Nephron progenitor cell (in vitro differentiated cells): ENCODE measurements around the gene CA10.

Experiments
- DNase-seq: peaks from one replicate; pipeline ENCODE4 v3.0.0; 2021
- H3K27ac Mint-ChIP-seq: 2 replicates; pipeline ENCODE4 v1.8.0; 2021; ENCODE audit warnings: mild to moderate bottlenecking, moderate library complexity, mixed read lengths
- H3K27me3 Mint-ChIP-seq: 2 replicates; pipeline ENCODE4 v1.8.0; 2021; ENCODE audit warnings: mild to moderate bottlenecking, low read depth, mixed read lengths; ENCODE audit not compliant: poor library complexity
- H3K36me3 Mint-ChIP-seq: 2 replicates; pipeline ENCODE4 v1.8.0; 2021; ENCODE audit warnings: low read depth, mixed read lengths
- H3K4me1 Mint-ChIP-seq: 2 replicates; pipeline ENCODE4 v1.8.0; 2021; ENCODE audit warnings: mixed read lengths
- H3K4me3 Mint-ChIP-seq: 2 replicates; pipeline ENCODE4 v1.8.0; 2021; ENCODE audit warnings: mild to moderate bottlenecking, moderate library complexity, mixed read lengths
- H3K9me3 Mint-ChIP-seq: 2 replicates; pipeline ENCODE4 v1.8.0; 2021; ENCODE audit warnings: mild to moderate bottlenecking, moderate library complexity, mixed read lengths
- TF ChIP-seq, protein P1 (sequence below): fragments of 200-600 bp; sonication (generic); IDR thresholded peaks from 2 replicates; pipeline ENCODE4 v1.5.0; 2021; ENCODE audit warnings: antibody characterized with exemption

The CA10 gene

GRCh38 chr17:51612692-51613091 lies 545.8 kb downstream of the CA10 start:
- Mint-ChIP-seq H3K36me3 (no peaks in the 10 kb centered on the region), H3K27ac (peak overlapping the region; percentile 57), H3K4me1 (peaks cover 10% of the 10 kb centered on the region)

DNA sequence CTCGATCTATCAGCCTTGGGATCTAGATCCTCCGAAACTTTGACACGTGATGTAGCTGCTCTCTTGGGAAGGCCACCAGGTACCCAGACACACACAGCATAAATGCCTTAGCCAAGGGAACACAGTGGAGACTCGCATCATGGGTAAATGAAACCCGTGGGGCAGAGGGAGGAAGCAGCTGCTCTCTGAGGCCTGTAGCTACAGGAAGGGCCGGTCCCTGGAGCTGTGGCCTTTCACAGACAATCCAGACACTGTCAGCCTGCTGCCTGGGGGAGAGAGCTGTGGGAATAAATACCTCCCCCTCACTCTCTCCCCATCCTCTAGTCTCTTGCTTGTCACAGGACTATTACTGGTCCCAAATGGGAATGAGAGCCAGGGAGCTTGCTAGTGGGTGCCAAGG lies 546.9 kb downstream of the CA10 start:
- DNase-seq, result no peak
- Mint-ChIP-seq H3K4me3 (no peak overlapping the region), H3K9me3 (no peaks in the 10 kb centered on the region), H3K4me1 (peaks cover 10% of the 10 kb centered on the region), H3K27ac (peak overlapping the region; percentile 37), H3K36me3 (no peaks in the 10 kb centered on the region), H3K27me3 (no peaks in the 10 kb centered on the region)
- TF ChIP-seq, protein P1, sequence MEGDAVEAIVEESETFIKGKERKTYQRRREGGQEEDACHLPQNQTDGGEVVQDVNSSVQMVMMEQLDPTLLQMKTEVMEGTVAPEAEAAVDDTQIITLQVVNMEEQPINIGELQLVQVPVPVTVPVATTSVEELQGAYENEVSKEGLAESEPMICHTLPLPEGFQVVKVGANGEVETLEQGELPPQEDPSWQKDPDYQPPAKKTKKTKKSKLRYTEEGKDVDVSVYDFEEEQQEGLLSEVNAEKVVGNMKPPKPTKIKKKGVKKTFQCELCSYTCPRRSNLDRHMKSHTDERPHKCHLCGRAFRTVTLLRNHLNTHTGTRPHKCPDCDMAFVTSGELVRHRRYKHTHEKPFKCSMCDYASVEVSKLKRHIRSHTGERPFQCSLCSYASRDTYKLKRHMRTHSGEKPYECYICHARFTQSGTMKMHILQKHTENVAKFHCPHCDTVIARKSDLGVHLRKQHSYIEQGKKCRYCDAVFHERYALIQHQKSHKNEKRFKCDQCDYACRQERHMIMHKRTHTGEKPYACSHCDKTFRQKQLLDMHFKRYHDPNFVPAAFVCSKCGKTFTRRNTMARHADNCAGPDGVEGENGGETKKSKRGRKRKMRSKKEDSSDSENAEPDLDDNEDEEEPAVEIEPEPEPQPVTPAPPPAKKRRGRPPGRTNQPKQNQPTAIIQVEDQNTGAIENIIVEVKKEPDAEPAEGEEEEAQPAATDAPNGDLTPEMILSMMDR, result no peak

More at GRCh38 chr17:51612692-51613091, 545.8 kb downstream of the CA10 start:
- no peak for DNase-seq
- TF ChIP-seq, protein P1, result no peak
- Mint-ChIP-seq H3K4me3 (no peak overlapping the region), H3K27me3 (peaks cover 3% of the 10 kb centered on the region), H3K9me3 (no peaks in the 10 kb centered on the region)

GRCh38 chr17:51610834-51611233 lies 547.7 kb downstream of the CA10 start:
- TF ChIP-seq, protein P1, result no peak
- no peak for DNase-seq
- no peaks in the 10 kb centered on the region for H3K36me3 Mint-ChIP-seq
- H3K9me3 Mint-ChIP-seq, result no peaks in the 10 kb centered on the region
- H3K4me3 Mint-ChIP-seq, result no peak overlapping the region
- no peak overlapping the region for H3K27ac Mint-ChIP-seq
- no peaks in the 10 kb centered on the region for H3K27me3 Mint-ChIP-seq
- peaks cover 10% of the 10 kb centered on the region for H3K4me1 Mint-ChIP-seq

GRCh38 chr17:51610155-51610554 lies 548.4 kb downstream of the CA10 start:
- H3K36me3 Mint-ChIP-seq, result no peaks in the 10 kb centered on the region
- peaks cover 10% of the 10 kb centered on the region for H3K4me1 Mint-ChIP-seq
- H3K4me3 Mint-ChIP-seq, result no peak overlapping the region
- TF ChIP-seq, protein P1, result no peak
- no peaks in the 10 kb centered on the region for H3K27me3 Mint-ChIP-seq
- no peak for DNase-seq
- H3K9me3 Mint-ChIP-seq, result no peaks in the 10 kb centered on the region
- no peak overlapping the region for H3K27ac Mint-ChIP-seq

DNA sequence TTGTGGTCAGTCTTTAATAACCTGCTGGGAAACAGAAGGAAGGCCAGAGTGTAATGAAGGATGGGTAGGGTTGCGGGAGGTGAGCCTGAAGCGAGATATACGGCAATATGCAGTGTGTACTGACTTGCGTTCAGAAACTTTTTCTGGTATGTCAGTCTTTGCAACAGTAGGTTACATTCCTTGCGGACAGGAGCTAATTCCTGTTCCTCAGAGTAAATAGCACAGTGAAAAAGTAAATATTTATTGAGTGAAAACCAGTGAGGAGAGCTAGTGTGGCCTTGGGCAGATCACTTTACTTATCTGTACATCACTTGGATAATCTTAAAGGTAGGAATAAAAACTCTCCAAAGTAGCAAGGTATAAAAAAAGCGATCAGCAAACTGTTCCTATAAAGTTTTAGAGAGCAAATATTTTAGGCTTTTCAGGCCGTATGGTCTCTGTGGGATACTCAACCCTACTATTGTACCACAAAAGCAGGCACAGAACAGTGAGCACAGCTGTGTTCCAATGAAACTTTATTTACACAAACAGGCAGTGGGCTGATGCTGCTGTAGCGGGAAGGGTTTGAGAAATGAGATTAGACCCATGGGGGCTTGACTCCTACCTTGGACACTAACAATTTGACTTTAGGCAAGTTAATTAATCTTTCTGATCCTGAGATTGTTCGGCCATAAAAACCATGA lies 550.1 kb downstream of the CA10 start:
- H3K27ac Mint-ChIP-seq, result no peak overlapping the region
- no peaks in the 10 kb centered on the region for H3K27me3 Mint-ChIP-seq
- H3K36me3 Mint-ChIP-seq, result no peaks in the 10 kb centered on the region
- H3K9me3 Mint-ChIP-seq, result no peaks in the 10 kb centered on the region
- TF ChIP-seq, protein P1, result no peak
- peaks cover 10% of the 10 kb centered on the region for H3K4me1 Mint-ChIP-seq
- no peak for DNase-seq
- H3K4me3 Mint-ChIP-seq, result no peak overlapping the region

DNA sequence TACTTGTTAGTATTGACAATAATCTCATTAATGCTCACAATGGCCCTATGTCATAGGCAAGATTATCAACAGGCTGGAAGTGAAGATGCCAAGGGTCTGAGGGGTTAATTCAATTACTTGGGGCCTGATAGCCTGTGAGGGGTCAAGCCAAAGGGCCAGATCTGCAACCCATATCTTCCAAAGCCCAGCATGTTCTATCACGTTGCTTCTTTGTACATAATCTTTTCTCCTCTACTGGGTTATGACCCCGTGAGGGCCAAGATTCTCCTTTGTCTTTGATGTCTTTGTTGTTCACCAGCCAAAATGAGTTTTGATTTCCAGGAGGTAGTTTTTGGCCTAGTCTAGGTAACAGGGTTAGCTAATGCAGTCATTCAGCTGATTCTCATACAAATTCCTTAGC lies 551.0 kb downstream of the CA10 start:
- Mint-ChIP-seq H3K27ac (no peak overlapping the region), H3K27me3 (no peaks in the 10 kb centered on the region), H3K4me1 (peaks cover 10% of the 10 kb centered on the region), H3K4me3 (no peak overlapping the region), H3K36me3 (no peaks in the 10 kb centered on the region), H3K9me3 (no peaks in the 10 kb centered on the region)
- no peak for DNase-seq
- TF ChIP-seq, protein P1, result no peak
